Measurements from ENCODE around the gene AIFM2. TPM values are rescaled to one million over a fixed set of nuclear protein-coding genes. Genes with fewer than 3 reads are reported as not detected.
A peak's percentile ranks its signal among the peaks of the same experiment; 100 is the strongest.

AIFM2 gene
- total and polyA plus RNA-seq, 9 of the 15 experiments (the other 6 are each of a cell fraction or from before 2014, with no cell fraction given) = 2.7 to 14.1 (median 9.2) TPM

- TF ChIP-seq SMAD4 (CRISPR knock-in tag; conservative IDR thresholded peaks at IDR 0.05) = no peak
- TF ChIP-seq, protein P1, sequence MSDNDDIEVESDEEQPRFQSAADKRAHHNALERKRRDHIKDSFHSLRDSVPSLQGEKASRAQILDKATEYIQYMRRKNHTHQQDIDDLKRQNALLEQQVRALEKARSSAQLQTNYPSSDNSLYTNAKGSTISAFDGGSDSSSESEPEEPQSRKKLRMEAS (CRISPR knock-in tag; IDR thresholded peaks at IDR 0.05) = no peak
Measured at GRCh38 chr10:70167246-70167645, 34.6 kb upstream of the AIFM2 start (continued).

DNA sequence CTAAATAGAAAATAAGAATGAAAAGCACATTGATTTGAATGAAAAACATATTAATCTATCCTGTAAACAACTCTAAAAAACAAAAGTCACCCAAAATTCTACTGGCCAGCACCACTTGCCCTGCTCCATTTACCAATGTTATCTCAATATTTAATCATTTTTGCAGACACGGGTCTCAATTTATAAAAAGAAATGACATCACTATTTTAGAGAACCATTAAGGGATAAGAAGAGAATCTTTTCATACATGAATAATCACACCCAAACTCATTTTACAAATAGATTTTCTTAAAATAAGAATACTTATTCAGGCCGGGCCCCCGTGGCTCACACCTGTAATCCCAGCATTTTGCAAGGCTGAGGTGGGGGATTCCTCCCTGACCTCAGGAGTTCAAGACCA lies 33.8 kb upstream of the AIFM2 start:
- no peak overlapping the region for H2AFZ ChIP-seq (ENCODE audit: low read depth, low read length)
- peaks cover 3% of the 10 kb centered on the region for H3K9me1 ChIP-seq (ENCODE audit: control insufficient read depth, insufficient read depth, low read length)
- peaks cover 61% of the 10 kb centered on the region for H3K36me3 ChIP-seq (ENCODE audit: control insufficient read depth, insufficient read depth, low read length)
- no peaks in the 10 kb centered on the region for H3K27me3 ChIP-seq (ENCODE audit: control insufficient read depth in 2 of 2, insufficient read depth in 2 of 2, low read length in 2 of 2)
- no peak overlapping the region for H3K27ac ChIP-seq (ENCODE audit: extremely low read depth, low read depth, low read length)
- CTCF ChIA-PET (ENCODE audit: low intra/inter-chr PET ratio) = no interaction called here
- H4K20me1 ChIP-seq (replicated peaks; ENCODE audit: control insufficient read depth, insufficient read depth, low read length) = peaks cover 61% of the 10 kb centered on the region
- H3K4me2 ChIP-seq (ENCODE audit: insufficient read depth, low read length) = no peak overlapping the region
- FAIRE-seq (no peak), DNase-seq (ENCODE audit: extremely low read depth in 1 of 4, low spot score in 3 of 4) (no peak), ATAC-seq (no peak)
- no peak for TF ChIP-seq SIX5 (IDR thresholded peaks at IDR 0.05; ENCODE audit: borderline replicate concordance in 1 of 2, insufficient read depth in 1 of 2, low read depth in 1 of 2, low read length in 2 of 2)
- TF ChIP-seq ATF7 (IDR thresholded peaks at IDR 0.05) = peak; percentile 22; the same call in 1 of the 2 replicates
- intact Hi-C loops (cut with micrococcal nuclease) (no loop called here), in situ Hi-C loops (cut with MboI) (no loop called here)
- H3K4me1 ChIP-seq (replicated peaks in 1 of 2; ENCODE audit: control insufficient read depth in 2 of 2, insufficient read depth in 2 of 2, low read length in 2 of 2) = peaks cover 2 to 26% of the 10 kb centered on the region in 2 experiments; a peak in 4 of 5 replicates
- H3K4me3 ChIP-seq = no peak overlapping the region
- no peak overlapping the region for H3K9ac ChIP-seq (ENCODE audit: insufficient read depth in 1 of 2, low read depth in 2 of 2, low read length in 2 of 2)
- 87% methylated on average over 3 of the region's 3 CpGs for WGBS (ENCODE audit: insufficient coverage, low coverage, missing lambda C conversion rate)
- peaks cover 94% of the 10 kb centered on the region for H3K79me2 ChIP-seq (ENCODE audit: control insufficient read depth, insufficient read depth, low read length)
- peaks cover 3% of the 10 kb centered on the region; the same call in 1 of the 2 replicates for H3K9me3 ChIP-seq (replicated peaks; ENCODE audit: control insufficient read depth, insufficient read depth, low read depth, low read length)
- BruUV-seq (replicated peaks) = no TSS peak
- POLR2A ChIA-PET = interaction anchor here (0.6 to 1.7 kb wide), 4 partner anchors 9 to 15 kb away, joined by 3 to 5 read pairs (median 4); no protein-coding TSS in a partner anchor
